HG02678 (cell line): Measurements from ENCODE around the gene SNTG2.

Experiments
- ATAC-seq: cut with Tn5 transposase; IDR thresholded peaks from one replicate; pipeline ENCODE4 v1.9.1; 2021; ENCODE audit warnings: mild to moderate bottlenecking, moderate library complexity; ENCODE audit not compliant: unreplicated experiment

The SNTG2 gene

DNA sequence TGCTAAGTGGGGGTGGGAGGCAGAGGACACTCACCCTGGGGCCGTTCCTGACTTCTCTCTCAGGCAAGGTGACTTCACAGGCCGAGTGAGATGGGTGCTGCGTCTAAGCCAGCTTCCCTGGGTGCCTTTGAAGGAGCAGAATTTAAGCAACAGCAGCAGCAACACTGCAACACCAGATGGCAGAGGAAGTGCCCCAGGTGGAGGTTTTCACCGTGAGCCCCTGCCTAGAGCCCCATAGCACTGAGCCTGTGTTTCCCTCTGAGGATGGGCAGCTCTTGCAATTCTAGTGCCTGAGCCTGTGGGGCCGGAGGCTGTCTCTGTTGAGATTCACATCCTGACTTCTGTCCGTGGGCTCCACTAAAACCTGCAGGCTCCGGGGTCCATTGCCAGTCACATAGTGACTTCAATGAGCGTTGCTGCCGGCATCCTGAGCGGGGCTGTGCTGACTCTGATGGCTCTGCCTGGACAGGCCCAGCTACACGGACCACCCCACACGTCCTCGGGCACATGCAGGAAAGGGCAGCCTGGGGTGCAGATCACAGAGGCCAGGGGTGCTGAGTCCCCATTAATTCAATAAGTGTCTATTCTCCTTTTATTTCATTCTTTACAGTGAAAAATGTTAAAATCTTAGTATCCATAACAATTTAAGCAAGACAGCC lies 218.8 kb downstream of the SNTG2 start:
- no peak for ATAC-seq

DNA sequence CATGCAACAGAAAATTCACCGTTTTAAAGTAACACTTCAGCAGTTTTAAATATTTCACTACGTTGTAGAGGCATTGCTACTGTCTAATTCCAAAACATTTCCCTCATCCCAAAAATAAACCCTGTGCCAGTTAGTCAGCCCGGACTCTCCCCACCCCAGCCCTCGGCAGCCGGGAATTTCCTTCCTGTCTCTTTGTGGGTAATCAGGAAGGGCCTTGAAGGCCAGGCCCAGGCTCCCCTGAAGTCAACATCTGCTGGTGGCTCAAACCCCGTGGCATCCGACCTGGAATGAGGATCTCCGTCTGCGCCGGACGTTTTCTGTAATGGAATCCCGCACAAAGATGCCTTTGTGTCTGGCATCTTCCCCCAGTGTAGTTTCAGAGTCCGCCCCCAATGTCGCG lies 219.6 kb downstream of the SNTG2 start:
- ATAC-seq = no peak

DNA sequence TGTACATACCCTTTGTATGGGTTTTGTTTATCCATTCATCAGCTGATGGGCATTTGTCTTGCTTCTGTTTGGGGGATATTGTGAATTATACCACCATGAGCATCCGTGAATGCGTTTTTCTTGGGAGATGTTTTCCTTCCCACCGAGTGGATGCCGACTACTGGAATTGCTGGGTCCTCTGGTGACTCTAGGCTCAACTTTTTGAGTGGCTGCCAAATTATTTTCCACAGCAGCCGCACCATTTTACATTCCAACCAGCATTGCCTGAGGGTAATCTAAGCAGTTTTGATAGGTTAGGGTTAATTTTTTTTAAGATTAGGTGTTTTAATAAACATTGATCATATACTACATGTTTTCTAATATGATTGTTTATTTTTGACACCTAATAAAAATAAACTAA lies 220.1 kb downstream of the SNTG2 start:
- no peak for ATAC-seq

GRCh38 chr2:1173528-1173927 lies 222.9 kb downstream of the SNTG2 start:
- no peak for ATAC-seq

DNA sequence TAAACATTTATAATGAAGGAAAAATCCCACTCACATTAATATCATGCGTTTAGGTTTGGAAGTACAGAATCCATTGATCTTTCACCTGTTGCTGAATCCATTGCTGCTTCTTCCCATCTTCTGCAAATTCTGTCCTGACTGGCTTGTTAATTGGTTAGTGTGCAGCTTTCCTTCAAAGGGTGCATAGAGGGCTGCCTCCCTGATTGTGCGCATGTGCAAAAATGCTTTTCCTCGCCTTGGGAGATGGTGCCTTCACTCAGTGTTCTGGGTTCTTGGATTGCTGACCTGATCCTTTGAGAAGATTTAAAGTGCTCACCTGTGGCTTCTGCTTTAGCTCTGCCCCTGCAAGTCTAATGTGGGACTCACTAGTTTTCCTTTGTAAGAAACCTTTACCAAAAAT lies 231.2 kb downstream of the SNTG2 start:
- ATAC-seq = no peak

GRCh38 chr2:1183300-1183699 lies 232.7 kb downstream of the SNTG2 start:
- ATAC-seq = no peak

DNA sequence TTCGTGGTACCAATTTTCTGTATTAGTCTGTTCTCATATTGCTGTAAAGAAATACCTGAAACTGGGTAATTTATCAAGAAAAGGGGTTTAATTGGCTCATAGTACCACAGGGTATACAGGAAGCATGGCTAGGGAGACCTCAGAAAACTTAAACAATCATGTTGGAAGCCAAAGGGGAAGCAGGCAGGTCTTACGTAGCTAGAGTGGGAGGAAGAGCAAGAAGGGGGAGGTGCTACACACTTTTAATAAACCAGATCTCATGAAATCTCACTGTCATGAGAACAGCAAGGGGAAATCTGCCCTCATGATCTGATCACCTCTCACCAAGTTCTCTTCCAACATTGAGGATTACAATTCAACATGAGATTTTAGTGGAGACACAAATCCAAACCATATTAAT lies 235.8 kb downstream of the SNTG2 start:
- ATAC-seq = no peak

DNA sequence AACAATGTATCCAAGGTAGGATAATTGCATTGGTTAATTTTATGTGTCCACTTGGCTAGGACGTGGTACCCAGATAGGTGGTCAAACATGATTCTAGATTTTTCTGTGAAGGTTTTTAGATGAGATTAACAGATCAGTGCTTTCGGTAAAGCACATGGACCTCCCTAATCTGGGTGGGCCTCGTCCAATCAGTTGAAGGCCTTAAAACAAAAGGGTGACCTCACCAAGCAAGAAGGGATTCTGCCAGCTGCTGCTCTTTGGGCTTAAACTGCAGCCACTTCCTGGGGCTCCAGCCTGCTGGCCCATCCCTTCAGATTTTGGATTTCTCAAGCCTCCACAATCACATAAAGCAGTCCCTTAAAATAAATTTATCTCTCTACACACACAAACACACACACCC lies 236.5 kb downstream of the SNTG2 start:
- no peak for ATAC-seq

GRCh38 chr2:1192121-1192520 lies 241.5 kb downstream of the SNTG2 start:
- no peak for ATAC-seq

GRCh38 chr2:1193801-1194200 lies 243.2 kb downstream of the SNTG2 start:
- ATAC-seq = no peak

GRCh38 chr2:1203772-1204171 lies 253.1 kb downstream of the SNTG2 start:
- no peak for ATAC-seq

DNA sequence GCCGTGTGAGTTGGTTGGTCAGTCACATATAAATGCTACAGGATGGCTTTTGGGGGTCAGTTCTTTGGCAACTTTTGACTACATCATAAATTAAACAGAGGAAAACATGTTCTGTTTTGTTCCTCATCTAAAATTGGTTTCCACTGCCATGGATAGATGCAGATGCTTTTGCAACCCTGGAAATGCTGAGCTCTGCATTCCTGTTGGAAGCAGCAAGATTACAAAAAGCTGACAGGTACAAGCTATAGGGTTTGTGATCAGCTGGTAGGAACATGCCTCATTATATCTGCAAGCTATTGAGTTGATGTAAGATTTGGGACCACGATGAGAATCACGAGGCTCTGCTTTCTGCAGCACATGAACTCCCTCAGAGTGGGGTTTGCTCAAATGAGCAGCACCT lies 255.2 kb downstream of the SNTG2 start:
- ATAC-seq = no peak

GRCh38 chr2:1207962-1208510 lies 257.4 kb downstream of the SNTG2 start:
- no peak for ATAC-seq

GRCh38 chr2:1208522-1208921 lies 257.9 kb downstream of the SNTG2 start:
- no peak for ATAC-seq

DNA sequence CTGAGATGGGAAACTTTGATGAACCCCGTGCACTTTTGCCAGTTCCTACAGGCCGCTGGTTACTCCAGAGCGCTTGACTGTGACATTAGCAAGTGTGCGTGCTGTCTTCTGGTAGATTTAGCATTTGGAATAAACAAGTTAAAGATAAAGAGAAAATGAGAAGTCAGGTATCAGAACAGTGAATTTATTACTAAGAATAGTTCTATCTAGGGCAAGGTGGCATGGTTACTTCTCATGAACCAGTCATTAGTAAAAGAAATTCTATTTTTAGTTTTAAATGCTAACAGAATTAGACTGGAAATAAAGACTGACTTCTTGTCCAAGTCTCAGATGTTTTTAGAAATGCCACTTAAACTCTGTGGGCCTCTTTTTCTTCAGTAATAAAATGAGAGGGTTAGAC lies 258.6 kb downstream of the SNTG2 start:
- ATAC-seq = no peak

GRCh38 chr2:1209761-1210160 lies 259.1 kb downstream of the SNTG2 start:
- ATAC-seq = no peak

GRCh38 chr2:1210352-1210751 lies 259.7 kb downstream of the SNTG2 start:
- no peak for ATAC-seq

- ATAC-seq = no peak
Measured at GRCh38 chr2:1219901-1220573, 269.4 kb downstream of the SNTG2 start.

- no peak for ATAC-seq
Measured at GRCh38 chr2:1222056-1222455, 271.4 kb downstream of the SNTG2 start.

GRCh38 chr2:1223791-1224190 lies 273.1 kb downstream of the SNTG2 start:
- ATAC-seq = no peak

- ATAC-seq = no peak
Measured at GRCh38 chr2:1224901-1225300, 274.3 kb downstream of the SNTG2 start.

DNA sequence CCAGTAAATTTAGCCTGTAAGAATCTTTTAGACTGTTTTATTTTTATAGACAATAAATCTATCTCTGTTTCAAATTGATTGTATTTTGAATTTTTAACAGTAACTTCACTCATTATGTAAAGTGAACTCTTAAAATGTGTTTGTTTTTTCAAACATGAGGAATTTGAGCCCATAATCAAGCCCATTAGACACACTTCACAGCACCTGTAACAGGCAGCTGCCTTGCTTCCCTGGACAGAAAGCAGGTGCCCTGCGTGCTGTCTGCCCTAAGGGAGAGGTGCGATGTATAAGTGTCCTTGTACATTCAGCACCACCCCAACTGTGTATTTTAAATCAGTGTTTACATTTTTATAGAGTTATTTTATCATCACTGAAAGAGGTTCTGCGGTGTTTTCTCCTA lies 276.1 kb downstream of the SNTG2 start:
- ATAC-seq = no peak
